ENCODE results near the gene PRRX2. TPM values are rescaled to one million over a fixed set of nuclear protein-coding genes. Genes with fewer than 3 reads are reported as not detected.

The PRRX2 gene
- total RNA-seq, 2 donors from 2014 or later = 4.3 to 14.3 TPM

DNA sequence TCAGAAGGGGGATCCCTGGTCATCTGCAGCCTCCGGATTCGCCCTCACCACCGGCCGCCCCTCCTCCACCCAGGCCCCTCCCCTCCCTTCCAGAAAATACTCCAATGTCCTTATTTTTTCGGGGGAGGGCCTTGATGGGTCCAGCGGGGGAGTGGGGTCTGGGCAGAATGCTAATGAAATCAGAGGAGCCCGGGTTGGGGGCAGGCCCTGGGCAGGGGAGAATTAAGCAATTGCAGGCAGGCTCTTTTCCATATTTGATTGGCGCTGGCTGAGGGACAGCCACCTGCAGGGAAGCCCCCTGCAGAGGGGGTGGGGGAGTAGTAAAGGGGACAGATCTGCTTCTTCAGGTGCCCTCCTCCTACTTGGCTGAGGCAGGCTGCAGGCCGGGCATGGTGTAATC is 21.3 kb downstream of the PRRX2 start:
- H3K27ac ChIP-seq = no peak overlapping the region
- no peak for DNase-seq (ENCODE audit: low spot score)
- no peak overlapping the region for H3K4me3 ChIP-seq
- intact Hi-C loops (cut with DNase I) = no loop called here
- TF ChIP-seq, protein P1, sequence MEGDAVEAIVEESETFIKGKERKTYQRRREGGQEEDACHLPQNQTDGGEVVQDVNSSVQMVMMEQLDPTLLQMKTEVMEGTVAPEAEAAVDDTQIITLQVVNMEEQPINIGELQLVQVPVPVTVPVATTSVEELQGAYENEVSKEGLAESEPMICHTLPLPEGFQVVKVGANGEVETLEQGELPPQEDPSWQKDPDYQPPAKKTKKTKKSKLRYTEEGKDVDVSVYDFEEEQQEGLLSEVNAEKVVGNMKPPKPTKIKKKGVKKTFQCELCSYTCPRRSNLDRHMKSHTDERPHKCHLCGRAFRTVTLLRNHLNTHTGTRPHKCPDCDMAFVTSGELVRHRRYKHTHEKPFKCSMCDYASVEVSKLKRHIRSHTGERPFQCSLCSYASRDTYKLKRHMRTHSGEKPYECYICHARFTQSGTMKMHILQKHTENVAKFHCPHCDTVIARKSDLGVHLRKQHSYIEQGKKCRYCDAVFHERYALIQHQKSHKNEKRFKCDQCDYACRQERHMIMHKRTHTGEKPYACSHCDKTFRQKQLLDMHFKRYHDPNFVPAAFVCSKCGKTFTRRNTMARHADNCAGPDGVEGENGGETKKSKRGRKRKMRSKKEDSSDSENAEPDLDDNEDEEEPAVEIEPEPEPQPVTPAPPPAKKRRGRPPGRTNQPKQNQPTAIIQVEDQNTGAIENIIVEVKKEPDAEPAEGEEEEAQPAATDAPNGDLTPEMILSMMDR (IDR thresholded peaks at IDR 0.05) = no peak
- TF ChIP-seq POLR2AphosphoS5 (IDR thresholded peaks at IDR 0.05) (no peak), POLR2A (IDR thresholded peaks at IDR 0.05) (no peak)
- WGBS = 64% methylated on average over 9 of the region's 9 CpGs
- H3K4me1 ChIP-seq (replicated peaks) = no peaks in the 10 kb centered on the region
- H3K27me3 ChIP-seq (replicated peaks; ENCODE audit: insufficient read depth) = no peaks in the 10 kb centered on the region
- H3K36me3 ChIP-seq = no peaks in the 10 kb centered on the region
- H3K9me3 ChIP-seq = no peaks in the 10 kb centered on the region

DNA sequence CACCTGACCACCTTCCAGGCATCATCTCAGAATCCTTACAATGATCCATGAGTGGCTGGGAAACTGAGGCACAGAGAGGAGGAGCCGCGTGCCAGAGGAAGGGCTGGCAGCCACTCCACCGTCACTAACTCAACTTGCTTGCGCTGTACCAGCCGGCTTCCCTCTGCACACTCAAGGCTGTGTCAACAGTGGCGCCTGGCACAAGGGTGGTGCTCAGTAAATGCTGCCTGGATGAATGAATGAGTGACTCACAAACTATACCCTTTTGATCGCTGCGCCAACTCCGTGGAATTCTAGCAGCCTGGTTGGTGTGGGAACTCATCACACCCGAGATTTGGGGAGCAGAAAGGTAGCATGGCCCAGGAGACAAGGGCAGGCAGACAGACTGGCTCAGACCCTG is 21.9 kb downstream of the PRRX2 start:
- DNase-seq (ENCODE audit: low spot score) = no peak
- intact Hi-C loops (cut with DNase I) = no loop called here
- Histone ChIP-seq H3K9me3 (no peaks in the 10 kb centered on the region), H3K36me3 (no peaks in the 10 kb centered on the region), H3K4me3 (no peak overlapping the region), H3K27ac (no peak overlapping the region), H3K4me1 (replicated peaks) (no peaks in the 10 kb centered on the region), H3K27me3 (replicated peaks; ENCODE audit: insufficient read depth) (no peaks in the 10 kb centered on the region)
- no peak for TF ChIP-seq POLR2A (IDR thresholded peaks at IDR 0.05)
- TF ChIP-seq, protein P1 (IDR thresholded peaks at IDR 0.05) = no peak
- TF ChIP-seq POLR2AphosphoS5 (IDR thresholded peaks at IDR 0.05) = no peak
- WGBS = 84% methylated on average over 10 of the region's 10 CpGs

DNA sequence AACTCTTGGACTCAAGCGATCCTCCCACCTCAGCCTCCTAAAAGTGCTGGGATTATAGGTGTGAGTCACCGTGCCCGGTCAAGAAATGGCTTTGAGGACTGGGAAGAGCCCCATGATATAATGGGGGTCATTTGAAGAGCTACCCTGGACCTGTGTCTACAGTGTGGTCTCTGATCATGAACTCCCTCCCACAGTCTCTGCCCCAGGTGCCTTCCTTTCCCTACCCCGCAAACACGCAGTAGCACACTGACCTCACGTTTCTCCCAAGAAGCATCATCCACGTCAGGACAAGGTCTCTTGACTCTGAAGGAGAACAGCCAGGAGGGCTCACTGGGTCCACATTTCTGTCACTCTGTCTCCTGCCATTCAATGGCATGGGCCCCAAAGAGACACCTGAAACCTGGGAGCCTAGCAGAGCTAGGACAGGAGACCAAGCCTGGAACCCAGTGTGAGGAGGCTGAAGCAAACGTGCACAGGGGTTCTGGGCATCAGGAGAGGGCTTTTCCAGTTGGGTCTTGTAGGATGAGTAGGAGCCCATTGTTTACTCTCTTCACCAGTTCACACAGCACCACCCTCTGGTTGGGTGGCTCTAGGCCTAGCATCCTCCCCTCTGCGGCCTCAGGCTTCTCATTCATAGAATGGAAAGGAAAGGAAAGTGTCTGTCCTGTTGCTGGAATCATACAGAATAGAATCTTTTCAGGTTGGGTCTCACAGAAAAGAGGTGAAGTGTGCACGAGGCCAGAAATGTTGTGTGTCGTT is 23.0 kb downstream of the PRRX2 start:
- Histone ChIP-seq H3K9me3 (no peaks in the 10 kb centered on the region), H3K36me3 (no peaks in the 10 kb centered on the region), H3K4me1 (replicated peaks) (no peaks in the 10 kb centered on the region), H3K27me3 (replicated peaks; ENCODE audit: insufficient read depth) (no peaks in the 10 kb centered on the region), H3K4me3 (no peak overlapping the region), H3K27ac (no peak overlapping the region)
- 89% methylated on average over 11 of the region's 11 CpGs for WGBS
- TF ChIP-seq, protein P1 (IDR thresholded peaks at IDR 0.05) = no peak
- TF ChIP-seq POLR2A (IDR thresholded peaks at IDR 0.05) (no peak), POLR2AphosphoS5 (IDR thresholded peaks at IDR 0.05) (no peak)
- DNase-seq (ENCODE audit: low spot score) = no peak
- intact Hi-C loops (cut with DNase I) = no loop called here

DNA sequence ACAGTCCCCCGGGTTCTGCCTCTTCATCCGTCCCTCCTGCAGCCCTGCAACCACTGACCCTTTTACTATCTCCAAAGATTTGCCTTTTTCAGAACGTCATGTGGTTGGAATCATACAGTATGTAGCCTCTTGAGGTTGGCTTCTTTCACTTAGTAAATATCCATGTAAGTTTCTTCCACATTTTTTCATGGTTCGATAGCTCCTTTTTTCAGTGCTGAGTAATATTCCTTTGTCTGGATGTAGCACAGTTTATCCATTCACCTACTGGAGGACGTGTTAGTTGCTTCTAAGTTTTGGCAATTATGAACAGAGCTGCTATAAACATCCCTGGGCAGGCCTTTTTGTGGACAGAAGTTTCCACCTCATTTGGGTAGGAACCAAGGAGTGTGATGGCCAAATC is 27.1 kb downstream of the PRRX2 start:
- no peaks in the 10 kb centered on the region for H3K36me3 ChIP-seq
- intact Hi-C loops (cut with DNase I) = no loop called here

More for the DNA sequence above, 27.1 kb downstream of the PRRX2 start:
- Histone ChIP-seq H3K4me1 (replicated peaks) (no peaks in the 10 kb centered on the region), H3K27me3 (replicated peaks; ENCODE audit: insufficient read depth) (no peaks in the 10 kb centered on the region), H3K4me3 (no peak overlapping the region), H3K27ac (no peak overlapping the region), H3K9me3 (no peaks in the 10 kb centered on the region)
- TF ChIP-seq POLR2AphosphoS5 (IDR thresholded peaks at IDR 0.05) = no peak
- TF ChIP-seq POLR2A (IDR thresholded peaks at IDR 0.05) = no peak
- TF ChIP-seq, protein P1 (IDR thresholded peaks at IDR 0.05) = no peak
- WGBS = 86% methylated on average over 5 of the region's 5 CpGs
- no peak for DNase-seq (ENCODE audit: low spot score)
